DND-41 (cell line): Measurements from ENCODE around the gene ECSCR.

Experiments
- EZH2 ChIP-seq: IDR thresholded peaks from 3 replicates; pipeline ENCODE4 v1.6.1; 2012; ENCODE audit warnings: borderline replicate concordance, low read depth, mild to moderate bottlenecking, moderate library complexity, low read length, inconsistent platforms; ENCODE audit not compliant: severe bottlenecking
- TF ChIP-seq, protein P1 (sequence below): IDR thresholded peaks from 2 replicates; pipeline ENCODE4 v1.5.1; 2012; ENCODE audit warnings: borderline replicate concordance, low read length, moderate library complexity, mild to moderate bottlenecking; ENCODE audit not compliant: poor library complexity, severe bottlenecking; ENCODE audit errors: extremely low read depth

DNA sequence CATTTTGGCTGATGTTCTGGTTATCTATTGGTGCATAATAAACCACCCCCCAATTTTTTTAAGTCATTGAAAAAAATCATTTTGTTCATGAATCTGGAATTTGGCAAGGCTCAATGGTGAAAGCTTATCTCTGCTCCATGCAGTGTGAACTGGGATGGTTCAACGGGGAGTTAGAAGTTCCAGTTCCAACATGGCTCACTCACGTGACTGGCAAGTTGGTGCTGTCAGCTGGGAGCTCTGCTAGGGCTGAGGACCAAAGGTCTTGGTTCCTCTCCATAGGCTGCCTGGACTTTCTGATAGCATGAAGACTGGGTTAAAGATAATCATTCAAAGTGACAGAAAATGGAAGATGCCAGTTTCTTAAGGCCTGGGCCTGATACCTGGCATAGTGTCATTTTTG, 55.6 kb downstream of the ECSCR start:
- no peak for TF ChIP-seq EZH2
- TF ChIP-seq, protein P1, sequence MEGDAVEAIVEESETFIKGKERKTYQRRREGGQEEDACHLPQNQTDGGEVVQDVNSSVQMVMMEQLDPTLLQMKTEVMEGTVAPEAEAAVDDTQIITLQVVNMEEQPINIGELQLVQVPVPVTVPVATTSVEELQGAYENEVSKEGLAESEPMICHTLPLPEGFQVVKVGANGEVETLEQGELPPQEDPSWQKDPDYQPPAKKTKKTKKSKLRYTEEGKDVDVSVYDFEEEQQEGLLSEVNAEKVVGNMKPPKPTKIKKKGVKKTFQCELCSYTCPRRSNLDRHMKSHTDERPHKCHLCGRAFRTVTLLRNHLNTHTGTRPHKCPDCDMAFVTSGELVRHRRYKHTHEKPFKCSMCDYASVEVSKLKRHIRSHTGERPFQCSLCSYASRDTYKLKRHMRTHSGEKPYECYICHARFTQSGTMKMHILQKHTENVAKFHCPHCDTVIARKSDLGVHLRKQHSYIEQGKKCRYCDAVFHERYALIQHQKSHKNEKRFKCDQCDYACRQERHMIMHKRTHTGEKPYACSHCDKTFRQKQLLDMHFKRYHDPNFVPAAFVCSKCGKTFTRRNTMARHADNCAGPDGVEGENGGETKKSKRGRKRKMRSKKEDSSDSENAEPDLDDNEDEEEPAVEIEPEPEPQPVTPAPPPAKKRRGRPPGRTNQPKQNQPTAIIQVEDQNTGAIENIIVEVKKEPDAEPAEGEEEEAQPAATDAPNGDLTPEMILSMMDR: no peak
